GM23248 (cell line): ENCODE measurements around the gene LAMA5.

Experiments used
- EZH2 ChIP-seq: fragments of 200-600 bp; sonication (generic); IDR thresholded peaks from 2 replicates; pipeline ENCODE4 v1.6.1; 2018; ENCODE audit warnings: antibody characterized with exemption, mild to moderate bottlenecking; ENCODE audit not compliant: insufficient read depth, poor library complexity, severe bottlenecking
- EZH2phosphoT487 ChIP-seq: fragments of 200-600 bp; sonication (generic); IDR thresholded peaks from 2 replicates; pipeline ENCODE4 v1.6.1; 2018; ENCODE audit warnings: antibody characterized with exemption, moderate library complexity, mild to moderate bottlenecking, low read depth; ENCODE audit not compliant: insufficient read depth

- no peak for TF ChIP-seq EZH2
- TF ChIP-seq EZH2phosphoT487: no peak
Measured at GRCh38 chr20:62289898-62290297, 77.2 kb downstream of the LAMA5 start.
